Kidney epithelial cell (primary cell): ENCODE measurements around the gene CALD1. TPM values are rescaled to one million over a fixed set of nuclear protein-coding genes. Genes with fewer than 3 reads are reported as not detected.

Experiments
- DNase-seq: peaks from one replicate; pipeline ENCODE4 v3.0.0-alpha.2; 2010; ENCODE audit warnings: low read depth
- H3K27me3 ChIP-seq: 2 replicates; pipeline ENCODE4 v1.6.0; 2011; ENCODE audit warnings: low read length; ENCODE audit not compliant: control insufficient read depth, insufficient read depth
- H3K36me3 ChIP-seq: 2 replicates; pipeline ENCODE4 v1.5.1; 2011; ENCODE audit warnings: low read length; ENCODE audit not compliant: control insufficient read depth, insufficient read depth
- H3K4me3 ChIP-seq: 2 replicates; pipeline ENCODE4 v1.5.1; 2011; ENCODE audit warnings: low read depth, mild to moderate bottlenecking, control low read depth, low read length
- CTCF ChIP-seq: IDR thresholded peaks from 2 replicates; pipeline ENCODE4 v1.5.1; 2011; ENCODE audit warnings: mild to moderate bottlenecking, moderate library complexity, low read length, control low read depth, inconsistent platforms; ENCODE audit not compliant: insufficient read depth, poor library complexity, severe bottlenecking
- total RNA-seq: library from RNA; depleted of rRNA; stranded (reverse); fragments of >200 nt; gene quantifications from 2 replicates; pipeline ENCODE4 v1.2.3, GENCODE V29; 2015

CALD1 gene
- total RNA-seq, 1 donor from 2014 or later, result 255 TPM

DNA sequence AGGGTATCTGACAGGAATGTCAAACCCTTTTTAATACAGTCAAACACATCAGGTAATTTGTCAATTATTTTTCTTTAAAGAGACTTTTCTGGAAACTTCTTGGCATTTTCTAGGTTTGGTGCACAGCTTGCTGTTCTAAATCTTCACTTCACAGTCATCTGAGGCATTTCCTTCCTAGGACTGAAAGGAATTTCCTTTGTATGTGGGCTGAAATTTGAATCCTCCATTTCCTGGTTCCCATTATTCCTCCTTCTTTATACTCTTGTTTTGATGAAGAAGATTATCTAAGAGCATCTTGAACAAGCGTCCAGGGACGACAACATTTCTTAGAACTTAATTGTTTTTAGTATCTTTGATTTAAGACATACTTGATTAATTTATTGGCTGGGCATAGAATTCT is 24.9 kb downstream of the CALD1 start:
- no peak for TF ChIP-seq CTCF
- Histone ChIP-seq H3K4me3 (no peak overlapping the region), H3K36me3 (no peaks in the 10 kb centered on the region), H3K27me3 (no peaks in the 10 kb centered on the region)
- DNase-seq, result no peak

DNA sequence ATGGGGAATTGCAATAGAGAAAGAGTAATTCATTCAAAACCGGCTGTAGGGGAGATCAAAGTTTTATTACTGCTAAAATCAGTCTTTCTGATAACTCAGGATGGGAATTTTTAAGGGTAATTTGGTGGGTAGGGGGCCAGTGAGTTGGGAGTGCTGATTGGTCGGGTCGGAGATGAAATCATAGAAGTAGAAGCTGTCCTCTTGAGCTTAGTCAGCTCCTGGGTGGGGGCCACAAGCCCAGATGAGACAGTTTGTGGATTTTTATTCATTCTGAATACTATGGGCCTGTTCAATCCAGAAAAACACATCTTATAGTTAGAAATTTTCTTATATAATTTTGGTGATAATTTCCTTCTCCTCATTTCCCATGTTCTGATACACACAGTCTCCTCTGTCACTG is 25.4 kb downstream of the CALD1 start:
- TF ChIP-seq CTCF, result no peak
- no peaks in the 10 kb centered on the region for H3K27me3 ChIP-seq
- no peak overlapping the region for H3K4me3 ChIP-seq
- no peaks in the 10 kb centered on the region for H3K36me3 ChIP-seq
- DNase-seq, result no peak

- DNase-seq, result no peak
- TF ChIP-seq CTCF, result no peak
Observed at GRCh38 chr7:134806197-134806596, 26.8 kb downstream of the CALD1 start.

DNA sequence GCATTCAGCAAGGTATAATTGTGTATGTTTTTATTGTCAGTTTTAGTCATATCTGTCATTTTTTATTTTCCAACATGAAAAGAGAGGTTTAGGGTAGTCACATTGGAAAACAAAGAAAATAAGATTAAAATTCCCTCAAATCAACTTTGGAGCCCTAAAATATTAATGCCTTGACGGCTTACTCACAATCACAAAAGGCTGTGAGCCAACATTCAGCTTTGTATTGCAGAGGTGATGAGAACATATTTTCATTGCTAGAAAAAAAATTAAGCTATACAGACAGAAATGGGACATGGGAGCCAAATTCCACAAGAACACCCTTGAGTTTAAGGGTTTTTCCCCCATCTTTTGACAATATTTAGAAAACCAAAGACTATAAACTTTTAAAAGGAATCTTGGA is 30.2 kb downstream of the CALD1 start:
- Histone ChIP-seq H3K27me3 (no peaks in the 10 kb centered on the region), H3K36me3 (no peaks in the 10 kb centered on the region), H3K4me3 (no peak overlapping the region)
- no peak for DNase-seq
- TF ChIP-seq CTCF, result no peak

More at GRCh38 chr7:134806197-134806596, 26.8 kb downstream of the CALD1 start:
- Histone ChIP-seq H3K4me3 (no peak overlapping the region), H3K27me3 (no peaks in the 10 kb centered on the region), H3K36me3 (no peaks in the 10 kb centered on the region)

GRCh38 chr7:134811765-134812164 is 32.3 kb downstream of the CALD1 start:
- Histone ChIP-seq H3K4me3 (no peak overlapping the region), H3K36me3 (no peaks in the 10 kb centered on the region), H3K27me3 (no peaks in the 10 kb centered on the region)
- DNase-seq, result no peak
- TF ChIP-seq CTCF, result no peak

DNA sequence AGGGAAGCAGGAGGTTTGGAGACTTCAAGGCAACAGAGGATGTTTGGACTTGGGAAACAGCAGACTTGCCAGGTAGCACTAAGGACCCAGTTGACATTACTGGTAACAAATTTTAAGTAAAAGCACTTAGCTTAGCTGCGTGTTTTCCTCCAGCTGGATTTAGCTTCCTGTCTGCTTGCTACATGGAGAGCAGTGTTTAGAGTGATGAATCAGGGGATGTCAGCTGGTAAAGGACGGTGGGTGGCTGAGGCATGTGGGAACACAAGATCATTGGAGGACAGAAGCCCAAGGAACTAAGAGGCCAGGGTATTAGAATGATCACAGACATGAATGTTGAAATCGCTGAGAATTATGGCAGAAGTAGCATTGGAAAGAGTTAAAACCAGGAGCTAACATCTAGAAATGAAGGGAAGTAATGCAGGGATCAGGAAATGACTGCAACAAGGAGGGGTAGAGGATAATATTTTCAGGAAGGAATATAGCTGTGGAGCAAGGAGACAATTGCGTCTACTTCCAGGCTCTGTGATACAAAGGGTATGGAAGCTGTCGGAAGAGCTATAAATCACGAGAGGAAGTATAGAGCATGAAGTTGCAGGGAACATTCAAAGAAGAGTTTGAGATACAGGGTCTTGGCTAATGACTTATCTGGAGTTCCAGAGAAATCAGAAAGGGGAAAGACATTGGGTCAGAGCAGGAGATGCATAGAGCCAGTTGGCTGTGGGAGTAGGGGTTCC is 34.4 kb downstream of the CALD1 start:
- Histone ChIP-seq H3K4me3 (no peak overlapping the region), H3K27me3 (no peaks in the 10 kb centered on the region), H3K36me3 (no peaks in the 10 kb centered on the region)
- no peak for TF ChIP-seq CTCF
- DNase-seq, result no peak
